ENCODE results near the gene MARCKSL1. TPM values are rescaled to one million over a fixed set of nuclear protein-coding genes. Genes with fewer than 3 reads are reported as not detected.

Gene MARCKSL1
- total and polyA plus RNA-seq, 2 of the 8 experiments (the other 6 are each of a cell fraction or from before 2014, with no cell fraction given): 536 to 558 TPM

GRCh38 chr1:32291708-32292538, 44.1 kb downstream of the MARCKSL1 start, which contains the start of gene HDAC1:
Gene HDAC1, plus strand, starts transcription at chr1:32292083. Its CDS starts 87 bp downstream, at chr1:32292170.
- Histone ChIP-seq H4K91ac (replicated peaks; ENCODE audit: insufficient read length, low read length) (peak within 1 kb of the TSS; percentile 72), H2BK12ac (ENCODE audit: low read depth, low read length) (peak within 1 kb of the TSS; percentile 68), H3K27ac (ENCODE audit: low read depth, low read length) (no peak within 1 kb of the TSS), H2BK20ac (ENCODE audit: low read length) (no peak within 1 kb of the TSS), H3K36me3 (ENCODE audit: control insufficient read depth in 2 of 4, insufficient read depth in 4 of 4, low read length in 3 of 4) (no peaks in the 10 kb centered on the region; a peak in 1 of 8 replicates), H3K79me2 (ENCODE audit: control insufficient read depth in 1 of 2, insufficient read depth in 2 of 2, low read length in 2 of 2) (peaks cover 4 to 43% of the 10 kb centered on the region in 2 experiments), H3K79me1 (ENCODE audit: low read depth, low read length) (peaks cover 6% of the 10 kb centered on the region), H3K4ac (replicated peaks; ENCODE audit: insufficient read length, low read depth, low read length) (no peak within 1 kb of the TSS), H3K9me3 (ENCODE audit: insufficient read depth in 2 of 2, low read depth in 1 of 2, low read length in 1 of 2) (no peaks in the 10 kb centered on the region), H3K4me3 (ENCODE audit: extremely low read depth in 1 of 4, insufficient read depth in 2 of 4, low read depth in 3 of 4, low read length in 4 of 4) (peak within 1 kb of the TSS; percentile 77 to 98 (median 96)), H3K4me1 (replicated peaks in 1 of 4; ENCODE audit: control insufficient read depth in 3 of 4, insufficient read depth in 4 of 4, low read length in 3 of 4) (peaks cover 0 to 5% (median 4%) of the 10 kb centered on the region in 4 experiments), H2BK5ac (ENCODE audit: low read depth, low read length) (peak within 1 kb of the TSS; percentile 69), H3K18ac (ENCODE audit: extremely low read depth, low read length) (peak within 1 kb of the TSS; percentile 89), H2BK120ac (replicated peaks; ENCODE audit: low read depth, low read length) (no peak within 1 kb of the TSS), H3K14ac (ENCODE audit: insufficient read length) (no peak within 1 kb of the TSS), H4K5ac (ENCODE audit: insufficient read length, low read depth, low read length) (peak within 1 kb of the TSS; percentile 61), H3K27me3 (replicated peaks in 1 of 4; ENCODE audit: control insufficient read depth in 3 of 4, extremely low read depth in 1 of 4, insufficient read depth in 3 of 4, low read length in 3 of 4) (no peaks in the 10 kb centered on the region), H2BK15ac (ENCODE audit: low read length) (peak within 1 kb of the TSS; percentile 97; the same call in 1 of the 2 replicates), H4K8ac (ENCODE audit: extremely low read depth, insufficient read depth, low read length) (peak within 1 kb of the TSS; percentile 81; the same call in 1 of the 2 replicates), H3K23me2 (ENCODE audit: low read depth, low read length) (peaks cover 3% of the 10 kb centered on the region), H2AFZ (ENCODE audit: low read length) (peak within 1 kb of the TSS; percentile 54; the same call in 1 of the 2 replicates), H4K20me1 (replicated peaks in 1 of 2; ENCODE audit: control insufficient read depth in 1 of 2, insufficient read depth in 2 of 2, low read length in 2 of 2) (peaks cover 0 to 5% of the 10 kb centered on the region in 2 experiments), H2AK5ac (ENCODE audit: low read depth, low read length) (peak within 1 kb of the TSS; percentile 86; the same call in 1 of the 2 replicates), H3K56ac (replicated peaks; ENCODE audit: insufficient read length, low read depth, low read length) (peak within 1 kb of the TSS; percentile 47), H3K4me2 (ENCODE audit: insufficient read depth in 1 of 2, low read depth in 2 of 2, low read length in 2 of 2) (peak within 1 kb of the TSS; percentile 72 to 90), H3K9ac (replicated peaks in 1 of 4; ENCODE audit: extremely low read depth in 1 of 4, low read depth in 3 of 4, low read length in 3 of 4) (peak within 1 kb of the TSS in 3 of 4 experiments; percentile 67 to 72 (median 67); a peak in 6 of 7 replicates), H3K23ac (ENCODE audit: insufficient read length) (no peak within 1 kb of the TSS)
- 7% methylated on average over 41 of the region's 67 CpGs; no CpG with 5 or more reads in 1 of the 2 experiments for WGBS, 2 experiments (ENCODE audit: extremely low coverage in 1 of 2, insufficient coverage in 1 of 2, insufficient read length in 1 of 2, insufficient replicate concordance in 2 of 2, low coverage in 1 of 2, low lambda C conversion rate in 2 of 2, missing lambda C conversion rate in 1 of 2)
- ChIA-PET POLR2A (ENCODE audit: partially characterized antibody) (interaction anchor here (0.7 to 3.2 kb wide), 26 partner anchors 9 to 184 kb away, joined by 3 to 16 read pairs (median 4); partner anchors contain the start of genes BSDC1, CCDC28B, KPNA6 and MARCKSL1), CTCF (ENCODE audit: partially characterized antibody) (interaction anchor here (1.3 to 6.0 kb wide), 5 partner anchors 13 to 76 kb away, joined by 3 to 34 read pairs (median 4); partner anchors contain the start of genes FAM167B and LCK)
- FAIRE-seq: no peak
- DNase-seq (ENCODE audit: low read depth in 1 of 2, low spot score in 2 of 2): peak; percentile 84 to 93
- no peak for TF ChIP-seq TCF12 (IDR thresholded peaks at IDR 0.05; ENCODE audit: low read depth, low read length)
- TF ChIP-seq CBX5 (IDR thresholded peaks at IDR 0.05; ENCODE audit: low read depth, low read length): no peak
- TF ChIP-seq CEBPB (IDR thresholded peaks at IDR 0.05; ENCODE audit: low read depth, low read length): no peak

All from H1 (cell line).